ENCODE measurements around the gene TFAM.

DNA sequence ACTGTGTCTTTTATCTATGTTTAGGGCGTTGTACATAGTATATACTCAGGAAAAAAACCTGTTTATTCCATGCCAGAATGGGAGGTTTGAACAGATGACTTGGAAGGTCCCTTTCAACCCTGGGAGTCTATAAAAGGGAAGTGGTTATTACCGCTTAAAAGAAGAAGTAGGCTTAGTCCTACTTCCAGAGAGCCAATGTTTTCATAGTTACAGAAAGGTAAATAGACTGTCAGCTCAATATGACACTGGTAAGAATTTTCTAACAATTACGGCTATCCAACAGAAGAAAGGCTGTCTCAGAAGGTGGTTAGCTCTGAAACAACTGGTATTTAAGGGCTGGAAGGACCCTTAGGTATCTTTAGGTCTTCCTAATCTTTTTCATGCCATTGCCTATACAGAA is 1.1 kb upstream of the TFAM start:
- TF ChIP-seq, protein P1, sequence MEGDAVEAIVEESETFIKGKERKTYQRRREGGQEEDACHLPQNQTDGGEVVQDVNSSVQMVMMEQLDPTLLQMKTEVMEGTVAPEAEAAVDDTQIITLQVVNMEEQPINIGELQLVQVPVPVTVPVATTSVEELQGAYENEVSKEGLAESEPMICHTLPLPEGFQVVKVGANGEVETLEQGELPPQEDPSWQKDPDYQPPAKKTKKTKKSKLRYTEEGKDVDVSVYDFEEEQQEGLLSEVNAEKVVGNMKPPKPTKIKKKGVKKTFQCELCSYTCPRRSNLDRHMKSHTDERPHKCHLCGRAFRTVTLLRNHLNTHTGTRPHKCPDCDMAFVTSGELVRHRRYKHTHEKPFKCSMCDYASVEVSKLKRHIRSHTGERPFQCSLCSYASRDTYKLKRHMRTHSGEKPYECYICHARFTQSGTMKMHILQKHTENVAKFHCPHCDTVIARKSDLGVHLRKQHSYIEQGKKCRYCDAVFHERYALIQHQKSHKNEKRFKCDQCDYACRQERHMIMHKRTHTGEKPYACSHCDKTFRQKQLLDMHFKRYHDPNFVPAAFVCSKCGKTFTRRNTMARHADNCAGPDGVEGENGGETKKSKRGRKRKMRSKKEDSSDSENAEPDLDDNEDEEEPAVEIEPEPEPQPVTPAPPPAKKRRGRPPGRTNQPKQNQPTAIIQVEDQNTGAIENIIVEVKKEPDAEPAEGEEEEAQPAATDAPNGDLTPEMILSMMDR (optimal IDR thresholded peaks at IDR 0.05 in 1 of 3, IDR thresholded peaks at IDR 0.05 in 1 of 3, conservative IDR thresholded peaks at IDR 0.05 in 1 of 3; ENCODE audit: extremely low read depth in 1 of 3, insufficient read depth in 2 of 3, low read length in 3 of 3), result no peak
- TF ChIP-seq EZH2 (IDR thresholded peaks at IDR 0.05; ENCODE audit: low read length), result no peak

Data from keratinocyte (primary cell).